CD4-positive, alpha-beta T cell treated with Interleukin-17A for 1 hour (primary cell): Measurements from ENCODE around the gene ACOT4.
"Not testable (repeated sequence)": the region's sequence is repeated elsewhere in the genome, so short reads cannot be mapped to it uniquely, and the experiment has no call there.

Experiments used
- DNase-seq: peaks from one replicate; pipeline ENCODE4 v3.0.0-alpha.2; 2020

ACOT4 gene

GRCh38 chr14:73634011-73634833 is 42.5 kb downstream of the ACOT4 start:
- no peak for DNase-seq

GRCh38 chr14:73636355-73636754 is 44.7 kb downstream of the ACOT4 start:
- DNase-seq, result not testable (repeated sequence)

DNA sequence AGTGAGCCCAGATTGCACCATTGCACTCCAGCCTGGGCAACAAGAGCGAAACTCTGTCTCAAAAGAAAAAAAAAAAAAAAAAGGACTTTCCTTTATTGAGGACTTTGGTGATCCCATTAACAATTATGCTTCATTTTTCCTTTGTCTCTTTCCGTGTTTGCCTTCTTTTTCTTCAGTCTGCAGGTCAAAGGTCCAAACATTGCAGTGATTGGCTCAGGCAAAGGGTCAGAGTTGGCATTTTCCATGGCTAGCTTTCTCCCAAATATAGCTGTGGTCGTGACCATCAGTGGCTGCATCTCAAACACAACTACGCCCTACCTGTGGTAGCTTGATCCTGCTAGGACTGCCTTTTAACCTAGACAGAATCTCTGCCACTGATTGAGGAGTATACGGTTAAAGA is 46.2 kb downstream of the ACOT4 start:
- DNase-seq, result no peak

- peak; percentile 9 for DNase-seq
These were observed 49.2 kb downstream of the ACOT4 start for GRCh38 chr14:73640796-73641365.

GRCh38 chr14:73644531-73645247 is 53.0 kb downstream of the ACOT4 start, which contains the start of gene DNAL1:
TSS of gene DNAL1 (plus strand) at chr14:73644986. CDS start at chr14:73645040, 54 bp downstream.
- peak; percentile 93 for DNase-seq

GRCh38 chr14:73645248-73645610 is 53.6 kb downstream of the ACOT4 start:
- no peak for DNase-seq
